Astrocyte of the cerebellum (primary cell): ENCODE data around the gene WNT1.

Source experiments
- DNase-seq: peaks from one replicate; pipeline ENCODE4 v3.0.0-alpha.2; 2011; ENCODE audit warnings: low read depth
- H3K4me3 ChIP-seq: 2 replicates; pipeline ENCODE4 v1.5.1; 2011; ENCODE audit warnings: mild to moderate bottlenecking, low read depth, low read length, moderate library complexity
- CTCF ChIP-seq: IDR thresholded peaks from 2 replicates; pipeline ENCODE4 v1.5.1; 2012; ENCODE audit warnings: low read length, low read depth, moderate library complexity, mild to moderate bottlenecking; ENCODE audit errors: missing control alignments
- in situ Hi-C: cut with HindIII; loops from 2 replicates; pipeline ENCODE4 v1.10.0; 2017; ENCODE audit warnings: low sequenced_read_pairs

WNT1 gene

GRCh38 chr12:48985475-48985897 lies 7.4 kb downstream of the WNT1 start:
- TF ChIP-seq CTCF: no peak
- in situ Hi-C loops: no loop called here
- no peak for DNase-seq
- no peak overlapping the region for H3K4me3 ChIP-seq

- no peak overlapping the region for H3K4me3 ChIP-seq
- in situ Hi-C loops: no loop called here
- TF ChIP-seq CTCF: no peak
- no peak for DNase-seq
These were observed 7.8 kb downstream of the WNT1 start for GRCh38 chr12:48985901-48986300.

- in situ Hi-C loops: no loop called here
- TF ChIP-seq CTCF: no peak
- DNase-seq: no peak
- H3K4me3 ChIP-seq: no peak overlapping the region
These were observed 8.7 kb downstream of the WNT1 start for GRCh38 chr12:48986720-48987291.

- in situ Hi-C loops: no loop called here
These were observed 10.0 kb downstream of the WNT1 start for GRCh38 chr12:48988030-48988649.

GRCh38 chr12:48990552-48990951 lies 12.4 kb downstream of the WNT1 start:
- no peak for TF ChIP-seq CTCF
- in situ Hi-C loops: no loop called here
- no peak overlapping the region for H3K4me3 ChIP-seq
- DNase-seq: no peak

More at GRCh38 chr12:48988030-48988649, 10.0 kb downstream of the WNT1 start:
- no peak for DNase-seq
- TF ChIP-seq CTCF: peak; percentile 83
- no peak overlapping the region for H3K4me3 ChIP-seq

- no peak for TF ChIP-seq CTCF
- H3K4me3 ChIP-seq: no peak overlapping the region
- in situ Hi-C loops: no loop called here
- DNase-seq: no peak
These were observed 13.3 kb downstream of the WNT1 start for GRCh38 chr12:48991247-48992050.
